Stimulated activated CD8-positive, alpha-beta memory T cell treated with anti-CD3 and anti-CD28 coated beads, Interleukin-12 subunit alpha, Interleukin-12 subunit beta, amount 100 ng/mL, for 4 hours (primary cell): ENCODE results near the gene PRLR.
"Not testable (repeated sequence)": the region's sequence is repeated elsewhere in the genome, so short reads cannot be mapped to it uniquely, and the experiment has no call there.

Experiments
- DNase-seq: peaks from one replicate; pipeline ENCODE4 v3.0.0-alpha.2; 2020; ENCODE audit warnings: low read depth

PRLR gene

GRCh38 chr5:35230038-35230611 is at the start of gene PRLR:
Gene PRLR, minus strand, starts transcription at chr5:35230487. Its CDS starts 140,867 bp downstream, at chr5:35089620.
- no peak for DNase-seq

- DNase-seq = no peak
These were observed 44.7 kb upstream of the PRLR start for GRCh38 chr5:35274839-35275509.

- no peak for DNase-seq
These were observed 38.7 kb upstream of the PRLR start for GRCh38 chr5:35269006-35269405.

- DNase-seq = no peak
These were observed 36.0 kb upstream of the PRLR start for GRCh38 chr5:35266276-35266675.

- no peak for DNase-seq
These were observed 34.2 kb upstream of the PRLR start for GRCh38 chr5:35264509-35264908.

- no peak for DNase-seq
These were observed 33.1 kb upstream of the PRLR start for GRCh38 chr5:35263266-35263877.

- DNase-seq = no peak
These were observed 23.3 kb upstream of the PRLR start for GRCh38 chr5:35253582-35253981.

GRCh38 chr5:35252963-35253362 is 22.7 kb upstream of the PRLR start:
- no peak for DNase-seq

GRCh38 chr5:35248843-35249780 is 18.8 kb upstream of the PRLR start:
- no peak for DNase-seq

- no peak for DNase-seq
These were observed 17.4 kb upstream of the PRLR start for GRCh38 chr5:35247648-35248034.

GRCh38 chr5:35246900-35247647 is 16.8 kb upstream of the PRLR start:
- no peak for DNase-seq

GRCh38 chr5:35246411-35246810 is 16.1 kb upstream of the PRLR start:
- DNase-seq = no peak

GRCh38 chr5:35245371-35245770 is 15.1 kb upstream of the PRLR start:
- DNase-seq = not testable (repeated sequence)

GRCh38 chr5:35244171-35244570 is 13.9 kb upstream of the PRLR start:
- no peak for DNase-seq

- no peak for DNase-seq
These were observed 12.5 kb upstream of the PRLR start for GRCh38 chr5:35242702-35243258.

- DNase-seq = no peak
These were observed 10.6 kb upstream of the PRLR start for GRCh38 chr5:35240892-35241291.

- DNase-seq = no peak
These were observed 9.8 kb upstream of the PRLR start for GRCh38 chr5:35239911-35240610.

GRCh38 chr5:35239476-35239875 is 9.2 kb upstream of the PRLR start:
- no peak for DNase-seq

GRCh38 chr5:35237580-35238376 is 7.5 kb upstream of the PRLR start:
- no peak for DNase-seq

GRCh38 chr5:35236770-35237169 is 6.5 kb upstream of the PRLR start:
- DNase-seq = no peak
